EH (cell line): ENCODE data around the gene ATOX1.

ENCODE experiments used
- DNase-seq: peaks from one replicate; pipeline ENCODE4 v3.0.0-alpha.2; 2015; ENCODE audit warnings: low read depth

The ATOX1 gene

GRCh38 chr5:151770383-151771258, 12.2 kb upstream of the ATOX1 start:
- peak; percentile 81 for DNase-seq

- no peak for DNase-seq
Measured at GRCh38 chr5:151766975-151767374, 8.5 kb upstream of the ATOX1 start.

- DNase-seq, result no peak
Measured at GRCh38 chr5:151764801-151765200, 6.4 kb upstream of the ATOX1 start.

DNA sequence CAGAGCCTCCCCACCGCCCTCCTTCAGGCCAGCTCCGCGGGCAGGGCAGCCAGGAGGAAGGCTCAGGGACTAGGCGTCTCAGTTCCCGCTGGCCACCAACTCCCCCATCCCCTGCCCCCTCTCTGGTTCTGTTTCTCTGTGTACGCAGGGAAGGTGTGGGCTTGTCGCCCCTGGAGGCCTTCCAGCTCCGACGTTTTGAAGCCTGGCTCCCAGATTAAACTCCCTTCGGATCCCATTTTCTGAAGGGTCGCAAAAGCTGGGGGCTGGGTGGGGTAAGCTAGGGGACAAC, 346 bp downstream of the ATOX1 start:
- peak; percentile 36 for DNase-seq

DNA sequence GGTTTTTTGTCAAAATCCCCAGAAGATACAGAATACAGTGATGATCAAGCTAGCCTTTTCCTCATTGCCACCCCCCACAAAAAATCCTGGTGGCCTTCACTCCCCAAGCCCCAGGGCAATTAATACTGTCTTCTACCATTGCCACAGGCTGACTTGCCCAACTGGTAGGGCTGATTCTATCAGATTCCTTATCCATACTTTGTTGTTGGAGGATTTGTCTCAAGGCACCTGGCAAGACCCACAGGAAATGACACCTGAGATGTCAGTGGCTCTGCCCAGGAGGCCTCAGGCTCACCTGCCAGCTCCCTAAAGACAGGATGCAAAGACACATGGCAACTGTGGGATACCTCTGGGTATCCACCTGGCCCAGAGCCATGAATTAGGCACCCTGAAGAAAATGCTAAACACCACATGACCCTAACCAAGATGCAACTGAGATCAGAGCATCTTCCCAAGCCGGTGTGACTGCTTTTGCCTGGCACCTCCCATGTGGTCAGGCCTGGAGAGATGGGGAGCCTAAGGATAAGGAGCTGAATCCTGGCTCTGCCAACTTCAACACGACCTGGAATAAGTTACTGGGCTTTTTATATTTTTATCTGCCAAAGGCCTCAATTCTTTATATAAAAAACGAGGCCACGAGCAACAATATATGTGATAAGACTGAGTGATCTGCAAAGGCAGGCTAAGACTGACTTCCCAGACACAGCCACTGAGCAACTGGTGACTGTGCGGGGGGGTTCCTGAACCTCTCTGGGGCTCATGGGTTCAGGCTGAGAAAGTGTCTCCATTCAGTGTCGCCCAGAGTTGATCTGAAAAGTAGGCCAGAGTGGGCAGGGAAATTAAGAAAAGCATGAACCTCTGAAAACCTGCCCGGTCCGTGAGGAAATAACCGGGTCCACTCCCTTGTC, 944 bp downstream of the ATOX1 start:
- no peak for DNase-seq

GRCh38 chr5:151755383-151755782, 3.0 kb downstream of the ATOX1 start:
- DNase-seq, result no peak

DNA sequence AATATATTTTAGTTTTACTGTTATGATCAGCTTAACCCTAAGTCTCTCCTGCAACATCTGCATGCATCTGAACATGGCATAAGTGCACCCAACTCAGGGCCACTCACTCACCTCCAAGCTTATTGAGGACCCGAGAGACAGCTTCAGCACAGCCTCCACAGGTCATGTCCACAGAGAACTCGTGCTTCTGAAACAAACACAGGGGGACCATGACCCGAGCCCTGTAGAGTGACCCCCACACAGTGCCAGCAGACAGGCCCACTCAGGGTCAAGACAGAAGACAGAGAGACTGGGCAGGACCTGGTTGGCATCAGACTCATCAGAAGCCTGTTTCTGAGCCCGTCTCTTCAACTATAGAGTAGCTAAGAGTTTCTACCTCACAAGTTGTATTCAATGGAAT, 6.8 kb downstream of the ATOX1 start:
- no peak for DNase-seq

- DNase-seq, result peak; percentile 62
Measured at GRCh38 chr5:151751091-151751490, 7.3 kb downstream of the ATOX1 start.

DNA sequence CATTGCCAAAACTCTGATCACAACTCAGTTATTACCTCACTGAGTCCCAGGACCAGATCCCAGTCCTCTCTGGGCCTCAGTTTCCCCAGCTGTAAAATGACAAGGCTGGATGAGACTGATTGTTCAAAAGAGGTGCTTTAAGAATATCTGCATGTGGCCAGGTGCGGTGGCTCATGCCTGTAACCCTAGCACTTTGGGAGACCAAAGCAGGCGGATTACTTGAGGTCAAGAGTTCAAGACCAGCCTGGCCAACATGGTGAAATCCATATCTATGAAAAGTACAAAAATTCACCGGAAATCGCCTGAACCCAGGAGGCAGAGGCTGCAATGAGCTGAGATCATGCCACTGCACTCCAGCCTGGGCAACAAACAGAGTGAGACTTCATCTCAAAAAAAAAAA, 8.3 kb downstream of the ATOX1 start:
- no peak for DNase-seq

GRCh38 chr5:151745071-151745705, 13.2 kb downstream of the ATOX1 start:
- peak; percentile 85 for DNase-seq

- DNase-seq, result peak; percentile 31
Measured at GRCh38 chr5:151743530-151743929, 14.9 kb downstream of the ATOX1 start.

- peak; percentile 80 for DNase-seq
Measured at GRCh38 chr5:151742870-151743294, 15.5 kb downstream of the ATOX1 start.

- peak; percentile 90 for DNase-seq
Measured at GRCh38 chr5:151741678-151742423, 16.6 kb downstream of the ATOX1 start.

GRCh38 chr5:151740958-151741373, 17.5 kb downstream of the ATOX1 start:
- peak; percentile 89 for DNase-seq

DNA sequence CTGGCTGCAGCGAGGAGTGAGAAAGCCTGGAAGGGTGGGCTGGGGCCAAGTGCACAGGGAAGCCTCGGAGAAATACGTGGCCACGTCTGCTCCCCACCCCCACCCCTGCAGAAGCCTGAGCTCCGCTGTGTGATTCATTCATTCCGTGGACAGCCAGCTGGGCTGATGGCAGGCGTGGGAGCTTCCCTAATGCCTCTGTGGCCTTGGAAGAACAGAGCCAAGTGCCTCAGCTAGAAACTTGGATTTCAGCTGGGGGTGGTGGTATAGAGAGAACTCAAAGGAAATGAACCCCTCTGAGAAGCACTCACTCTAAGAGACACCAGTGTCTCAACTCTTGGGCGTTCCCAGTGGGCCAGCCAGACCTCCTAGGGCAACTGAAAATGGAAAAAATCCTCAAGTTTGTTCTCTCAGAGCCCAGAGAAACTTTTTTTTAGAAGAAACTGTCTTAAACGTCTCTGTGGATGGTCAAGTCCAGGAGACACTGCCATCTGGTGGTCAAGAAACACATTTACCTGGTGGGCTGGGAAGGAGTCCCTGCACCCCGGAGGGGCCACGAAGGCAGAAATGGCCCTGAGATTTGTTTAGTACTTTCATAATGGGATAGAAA, 18.0 kb downstream of the ATOX1 start:
- DNase-seq, result peak; percentile 98

- DNase-seq, result peak; percentile 99
Measured at GRCh38 chr5:151739939-151740335, 18.5 kb downstream of the ATOX1 start.

DNA sequence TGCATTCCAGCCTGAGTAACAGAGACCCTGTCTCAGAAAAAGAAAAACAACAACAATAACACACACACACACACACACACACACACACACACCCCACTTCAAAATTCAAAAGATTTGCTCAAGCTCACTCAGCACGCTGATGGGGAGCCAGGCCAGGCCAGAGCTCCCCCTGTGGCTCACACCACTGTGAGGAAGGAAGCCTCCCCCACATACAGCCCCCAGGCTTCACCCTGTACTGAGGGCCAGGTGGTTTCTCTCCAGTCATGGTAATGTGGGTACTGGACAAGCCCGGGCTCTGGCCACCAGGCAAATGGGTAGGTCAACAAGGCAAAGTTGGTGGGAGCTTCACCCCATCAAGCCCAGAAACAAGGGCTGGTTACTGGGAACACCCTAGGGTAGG, 19.0 kb downstream of the ATOX1 start:
- no peak for DNase-seq

- peak; percentile 59 for DNase-seq
Measured at GRCh38 chr5:151738125-151738848, 20.1 kb downstream of the ATOX1 start.

DNA sequence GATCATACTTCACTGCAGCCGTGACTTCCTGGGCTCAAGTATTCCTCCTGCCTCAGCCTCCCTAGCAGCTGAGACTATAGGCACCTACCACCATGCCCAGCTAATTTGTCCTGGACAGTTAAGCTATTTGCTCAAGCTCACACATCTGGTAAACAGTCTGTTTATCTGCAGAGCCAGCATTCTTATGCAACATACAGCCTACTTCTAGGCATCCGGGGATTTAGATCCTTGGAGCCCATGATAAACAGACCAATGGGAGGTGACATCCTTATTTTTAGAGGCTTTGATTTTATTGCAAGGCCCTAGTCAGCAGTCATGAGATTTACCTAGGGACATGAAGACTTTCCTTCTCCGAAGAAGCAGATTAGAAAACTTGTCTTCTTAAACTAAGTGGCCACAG, 21.0 kb downstream of the ATOX1 start:
- DNase-seq, result no peak

GRCh38 chr5:151735646-151736045, 22.8 kb downstream of the ATOX1 start:
- no peak for DNase-seq

DNA sequence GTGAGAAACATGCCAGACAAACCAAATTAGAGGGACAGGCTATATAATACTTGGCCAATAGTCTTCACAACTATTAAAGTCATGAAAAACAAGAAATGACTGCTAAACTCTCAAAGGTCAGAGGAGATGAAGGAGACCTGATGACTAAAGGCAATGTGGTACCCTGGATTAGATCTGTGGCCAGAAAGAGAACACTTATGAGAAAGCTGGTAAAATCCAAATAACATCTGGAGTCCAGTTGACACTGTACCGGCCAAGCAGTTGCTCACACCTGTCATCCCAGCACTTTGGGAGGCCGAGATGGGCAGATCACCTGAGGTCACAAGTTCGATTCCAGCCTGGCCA, 24.4 kb downstream of the ATOX1 start:
- DNase-seq, result no peak
